A172 (cell line): ENCODE data around the gene NEURL2. TPM values are rescaled to one million over a fixed set of nuclear protein-coding genes. Genes with fewer than 3 reads are reported as not detected.

ENCODE experiments used
- DNase-seq: peaks from one replicate; pipeline ENCODE4 v3.0.0-alpha.2; 2015; ENCODE audit warnings: low spot score
- total RNA-seq: library from RNA; depleted of rRNA; stranded (reverse); fragments of >200 nt; shearing (Covaris generic); gene quantifications from 2 replicates; pipeline ENCODE4 v1.2.3, GENCODE V29; 2014

Gene NEURL2
- total RNA-seq, 1 experiment from 2014 or later: 3.1 TPM

GRCh38 chr20:45872626-45873025 is 18.4 kb downstream of the NEURL2 start:
- DNase-seq: no peak

DNA sequence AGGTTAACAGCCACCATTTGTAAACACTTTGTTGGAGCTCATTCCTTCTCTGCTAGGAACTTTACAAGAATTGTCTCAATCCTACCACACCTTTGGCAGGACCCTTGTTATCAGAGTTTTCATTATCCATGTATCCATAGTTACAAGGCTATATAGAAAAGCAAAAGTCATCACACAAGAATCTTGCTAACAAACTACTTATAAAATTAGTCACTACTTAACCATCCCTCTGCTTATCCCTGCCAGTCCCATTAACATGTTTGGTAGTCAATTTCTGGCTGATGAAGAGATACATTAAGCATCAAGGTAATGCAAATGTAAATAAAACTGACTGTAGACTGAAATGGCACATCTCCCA is 23.2 kb downstream of the NEURL2 start:
- DNase-seq: peak; percentile 69

GRCh38 chr20:45867136-45867818 is 23.7 kb downstream of the NEURL2 start:
- DNase-seq: no peak

- DNase-seq: no peak
Measured at GRCh38 chr20:45866454-45866853, 24.6 kb downstream of the NEURL2 start.

DNA sequence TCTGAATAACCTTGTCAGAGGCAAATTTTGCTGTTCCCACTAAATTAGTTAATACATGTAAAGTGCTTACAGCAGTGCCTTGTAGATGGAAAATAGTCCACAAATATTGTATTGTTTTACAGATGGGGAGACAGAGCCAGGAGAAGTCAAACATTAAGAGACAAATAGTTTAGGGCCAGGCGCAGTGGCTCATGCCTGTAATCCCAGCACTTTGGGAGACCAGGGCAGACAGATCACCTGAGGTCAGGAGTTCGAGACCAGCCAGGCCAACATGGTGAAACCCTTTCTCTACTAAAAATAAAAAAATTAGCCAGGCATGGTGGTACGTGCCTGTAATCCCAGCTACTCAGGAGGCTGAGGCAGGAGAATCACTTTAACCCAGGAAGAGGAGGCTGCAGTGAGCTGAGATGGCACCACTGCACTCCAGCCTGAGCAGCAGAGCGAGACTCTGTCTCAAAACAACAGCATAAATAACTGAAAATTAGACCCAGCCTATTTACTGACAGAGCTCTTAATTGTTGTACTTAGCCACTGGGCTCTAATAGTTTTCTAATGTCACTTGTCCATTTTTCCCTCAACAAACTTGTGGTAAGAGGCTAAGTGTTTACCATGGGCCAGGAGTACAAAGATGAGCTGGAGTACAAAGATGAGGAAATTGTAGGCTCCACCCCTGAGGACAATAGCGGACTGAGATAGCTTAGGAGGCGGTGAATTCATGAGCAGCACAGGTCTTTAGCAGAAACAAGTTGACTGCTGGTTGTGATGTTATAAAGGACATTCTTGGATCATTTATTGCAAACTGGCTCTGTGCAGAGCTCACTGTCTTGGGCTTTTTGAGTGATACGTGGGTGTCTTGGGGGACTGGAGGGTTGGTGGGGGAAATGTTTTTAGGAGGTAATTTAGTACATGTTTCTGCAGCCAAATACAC is 27.2 kb downstream of the NEURL2 start:
- DNase-seq: no peak

- no peak for DNase-seq
Measured at GRCh38 chr20:45861221-45862075, 29.6 kb downstream of the NEURL2 start.

DNA sequence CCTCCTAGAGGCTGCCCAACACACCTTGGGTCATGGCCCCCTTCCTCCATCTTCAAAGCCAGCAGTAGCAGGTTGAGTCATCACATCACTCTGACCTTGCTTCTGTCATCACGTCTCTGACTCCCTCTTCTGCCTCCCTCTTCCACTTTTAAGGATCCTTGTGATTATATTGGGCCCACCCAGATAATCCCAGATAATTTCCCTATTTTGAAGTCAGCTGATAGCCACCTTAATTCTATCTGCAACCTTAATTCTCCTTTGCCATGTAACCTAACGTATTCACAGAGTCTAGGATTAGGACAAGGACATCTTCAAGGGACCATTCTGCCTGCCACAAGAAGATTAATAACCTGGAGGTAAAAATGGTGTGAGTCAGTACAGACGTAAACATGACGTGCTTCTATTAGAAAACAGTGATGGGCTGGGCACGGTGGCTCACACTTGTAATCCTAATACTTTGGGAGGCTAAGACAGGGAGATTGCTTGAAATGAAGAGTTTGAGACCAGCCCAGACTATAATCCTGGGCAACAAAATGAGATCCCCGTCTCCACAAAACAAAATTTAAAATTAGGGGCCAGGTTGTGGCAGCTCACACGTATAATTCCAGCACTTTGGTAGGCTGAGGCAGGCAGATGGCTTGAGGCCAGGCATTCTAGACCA is 30.3 kb downstream of the NEURL2 start:
- peak; percentile 31 for DNase-seq

- DNase-seq: no peak
Measured at GRCh38 chr20:45859916-45860315, 31.1 kb downstream of the NEURL2 start.

GRCh38 chr20:45857882-45858216 is 33.2 kb downstream of the NEURL2 start:
- no peak for DNase-seq

DNA sequence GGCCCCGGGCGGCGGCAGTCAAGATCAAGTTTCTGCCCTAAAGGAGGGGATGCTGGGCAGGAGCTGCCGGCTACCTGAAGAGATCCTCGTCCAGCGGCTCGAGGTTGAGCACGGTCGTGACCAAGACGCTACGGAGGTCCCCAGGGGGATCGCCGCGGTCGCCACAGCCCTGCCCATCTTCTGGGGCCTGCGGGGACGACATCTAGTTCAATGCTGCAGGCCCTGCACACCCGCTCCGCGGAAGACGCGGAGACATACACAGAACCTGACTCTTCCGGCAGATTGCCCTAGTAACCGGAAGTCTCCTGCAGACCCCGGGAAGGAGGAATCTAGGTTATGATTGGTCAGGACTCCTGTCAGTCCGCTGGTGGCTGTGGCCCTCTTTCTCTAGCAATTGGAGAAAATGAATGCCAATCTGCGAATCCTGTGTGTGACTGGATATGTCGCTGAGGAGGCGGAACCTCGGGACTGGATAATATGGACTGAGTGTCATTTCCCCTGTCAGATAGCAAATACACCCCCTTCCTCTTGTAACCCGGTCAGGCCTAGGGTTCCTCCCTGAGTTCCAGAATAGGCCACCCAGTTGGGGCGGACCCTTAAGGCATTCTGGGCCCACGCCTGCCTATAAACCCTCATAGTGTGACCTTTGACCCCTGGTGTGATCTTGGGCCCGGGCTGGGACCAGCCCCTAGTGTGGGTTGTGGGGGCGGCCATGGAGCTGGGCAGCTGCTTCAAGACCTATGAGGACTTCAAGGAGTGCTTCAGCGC is 33.7 kb downstream of the NEURL2 start, which contains the start of the genes ACOT8 and ZSWIM3:
TSS of gene ACOT8 (minus strand) at position 279 of the 768 bp plus-strand sequence. CDS start at position 202, 77 bp downstream.
TSS of gene ZSWIM3 (plus strand) at position 501 of the 768 bp plus-strand sequence. CDS start at position 713, 212 bp downstream.
- DNase-seq: peak; percentile 100

GRCh38 chr20:45853484-45853883 is 37.5 kb downstream of the NEURL2 start:
- DNase-seq: no peak

- DNase-seq: no peak
Measured at GRCh38 chr20:45852326-45852725, 38.7 kb downstream of the NEURL2 start.

GRCh38 chr20:45851501-45851900 is 39.5 kb downstream of the NEURL2 start:
- DNase-seq: no peak

DNA sequence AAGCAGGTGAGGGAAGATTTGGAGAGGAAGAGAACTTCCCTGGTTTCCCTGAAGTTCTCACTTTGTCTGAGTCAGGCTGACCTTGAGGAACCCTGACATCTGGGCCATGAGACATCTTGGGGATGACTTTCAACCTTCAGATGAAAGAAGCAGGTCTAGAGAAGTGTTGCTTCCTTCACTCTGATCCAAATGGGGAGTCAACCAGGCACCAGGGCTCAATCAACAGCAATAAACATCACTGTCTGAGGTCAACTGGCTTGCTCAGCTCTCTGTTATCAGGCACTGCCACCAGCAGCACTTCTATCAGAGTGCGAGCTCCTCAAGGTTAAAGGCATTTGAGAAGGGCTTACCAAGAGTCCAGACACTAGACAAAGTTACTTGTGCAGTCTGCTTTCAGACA is 40.1 kb downstream of the NEURL2 start:
- no peak for DNase-seq

GRCh38 chr20:45850238-45850637 is 40.8 kb downstream of the NEURL2 start:
- no peak for DNase-seq

GRCh38 chr20:45848969-45849582 is 41.9 kb downstream of the NEURL2 start:
- no peak for DNase-seq

GRCh38 chr20:45848421-45848820 is 42.6 kb downstream of the NEURL2 start:
- no peak for DNase-seq

DNA sequence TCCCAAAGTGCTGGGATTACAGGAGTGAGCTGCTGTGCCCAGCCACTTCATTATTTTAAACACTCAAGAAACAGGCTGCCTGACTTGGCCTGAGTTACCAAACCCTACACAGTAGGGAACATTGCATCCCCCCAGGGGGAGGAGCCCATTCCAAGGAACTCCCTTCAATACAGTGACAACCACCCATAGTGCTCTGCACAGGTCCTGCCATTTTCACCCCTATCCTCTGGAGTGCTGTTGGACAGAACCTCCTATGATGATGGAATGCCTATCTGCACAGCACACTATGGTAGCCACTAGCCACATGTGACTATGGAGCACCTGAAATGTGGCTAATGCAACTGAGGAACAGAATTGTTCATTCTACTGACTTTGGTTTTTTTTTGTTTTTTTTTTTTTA is 45.6 kb downstream of the NEURL2 start:
- DNase-seq: no peak

- DNase-seq: no peak
Measured at GRCh38 chr20:45843506-45843905, 47.5 kb downstream of the NEURL2 start.

GRCh38 chr20:45842169-45842812 is 48.7 kb downstream of the NEURL2 start:
- peak; percentile 28 for DNase-seq
